ENCODE data around the gene IKBKE.

Gene IKBKE

GRCh38 chr1:206455666-206456344 is 14.5 kb upstream of the IKBKE start:
- no peak for DNase-seq

- DNase-seq: no peak
These were observed 13.5 kb upstream of the IKBKE start for GRCh38 chr1:206456577-206457370.

- no peak for DNase-seq
These were observed 12.7 kb upstream of the IKBKE start for GRCh38 chr1:206457408-206458120.

DNA sequence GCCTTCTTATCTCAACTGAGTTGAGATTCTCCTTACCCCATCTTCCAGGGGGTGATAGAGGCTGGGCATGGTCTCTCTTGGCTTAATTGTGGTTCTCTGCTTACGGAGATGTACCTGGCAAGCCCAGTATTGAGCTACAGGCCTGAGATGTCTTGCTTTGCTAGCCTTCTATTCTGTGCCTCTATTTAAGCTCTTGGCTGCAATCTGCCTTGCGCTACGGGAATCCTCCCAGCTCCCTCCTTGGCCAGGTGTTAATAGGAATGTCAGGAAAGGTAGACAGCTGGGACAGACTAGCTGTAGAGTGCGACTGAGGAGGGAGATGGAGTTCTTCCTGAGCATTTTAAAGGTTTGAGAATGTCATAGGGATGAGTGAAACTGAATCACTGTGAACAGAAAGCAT is 10.6 kb upstream of the IKBKE start:
- DNase-seq: no peak

GRCh38 chr1:206460836-206461426 is 9.3 kb upstream of the IKBKE start:
- DNase-seq: no peak

- DNase-seq: peak; percentile 62
These were observed 8.4 kb upstream of the IKBKE start for GRCh38 chr1:206461602-206462455.

DNA sequence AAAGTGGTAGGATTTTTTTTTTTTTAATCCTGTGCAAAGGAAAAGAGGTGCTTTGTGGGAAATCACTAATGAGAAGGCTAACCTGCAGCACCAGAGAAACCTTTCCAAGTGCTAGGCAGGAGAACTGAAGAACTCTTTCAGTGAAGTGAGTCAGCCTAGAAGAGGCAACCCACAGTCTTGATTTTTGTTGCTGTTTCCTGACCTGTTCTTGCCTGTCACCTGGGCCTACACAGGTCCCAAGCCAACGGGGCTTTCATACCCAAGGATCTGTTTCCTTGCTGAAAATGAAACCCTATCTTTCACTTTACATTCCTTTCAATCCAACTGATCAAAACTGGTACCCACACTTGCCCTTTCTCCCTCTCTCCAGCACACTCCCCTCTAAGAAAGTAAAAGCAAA is 7.1 kb upstream of the IKBKE start:
- no peak for DNase-seq

- DNase-seq: no peak
These were observed 6.4 kb upstream of the IKBKE start for GRCh38 chr1:206463911-206464310.

GRCh38 chr1:206464456-206464964 is 5.8 kb upstream of the IKBKE start:
- no peak for DNase-seq

DNA sequence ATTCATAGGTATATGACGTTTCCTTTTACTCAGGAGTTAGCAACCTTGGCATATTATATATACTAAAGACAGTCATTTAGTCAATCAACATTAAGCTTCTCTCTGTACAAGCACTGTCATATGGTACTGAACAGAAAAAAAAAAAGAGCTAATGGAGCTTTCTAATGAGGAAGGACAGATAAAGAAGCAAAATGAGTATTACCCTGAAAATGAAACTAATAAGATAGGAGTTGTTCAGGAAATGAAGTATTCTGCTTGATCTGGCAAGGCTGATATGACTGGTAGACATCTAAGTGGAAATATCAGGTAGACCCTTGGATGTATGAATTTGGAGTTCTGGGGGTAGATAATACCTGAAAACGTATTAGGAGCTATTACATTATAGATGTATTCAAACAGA is 4.3 kb upstream of the IKBKE start:
- no peak for DNase-seq

DNA sequence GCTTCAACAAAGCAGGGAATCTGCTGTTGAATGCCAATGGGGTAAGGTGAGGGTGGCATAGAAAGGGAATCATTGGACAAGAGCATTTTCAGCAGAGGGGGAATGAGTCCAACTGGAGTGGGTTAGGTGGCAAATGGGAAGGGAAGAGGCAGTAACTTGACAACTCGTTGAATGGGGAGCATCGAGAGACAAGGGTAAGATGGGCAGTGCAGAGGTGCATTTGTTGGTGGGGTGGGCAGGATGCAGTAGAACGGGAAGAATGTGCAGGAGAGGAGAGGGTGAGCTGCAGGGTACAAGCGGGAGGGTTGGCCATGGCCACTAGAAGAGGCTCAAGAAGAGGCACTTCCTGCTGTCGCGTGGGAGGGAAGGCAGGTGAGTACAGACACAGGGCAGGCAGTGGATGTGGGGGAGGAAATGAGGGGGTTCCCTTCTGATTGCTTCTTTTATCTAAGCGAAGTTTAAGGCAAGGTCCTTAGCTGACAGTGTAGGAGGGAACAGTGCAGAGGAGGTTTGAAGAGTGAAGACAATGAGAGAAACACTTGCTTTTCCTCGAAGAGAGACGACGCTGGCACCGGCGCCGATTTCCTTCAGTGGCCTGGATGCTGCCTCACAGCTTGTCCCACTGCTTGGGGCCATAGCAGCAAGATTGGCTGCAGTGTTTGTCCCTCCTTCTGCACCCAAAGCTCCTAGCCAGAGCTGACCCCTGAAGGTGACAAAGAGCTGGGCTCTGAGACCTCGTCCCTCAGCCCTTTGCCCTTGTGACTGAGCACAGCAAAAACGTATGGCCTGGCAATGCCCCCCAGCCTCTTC is 3.2 kb upstream of the IKBKE start:
- no peak for DNase-seq

DNA sequence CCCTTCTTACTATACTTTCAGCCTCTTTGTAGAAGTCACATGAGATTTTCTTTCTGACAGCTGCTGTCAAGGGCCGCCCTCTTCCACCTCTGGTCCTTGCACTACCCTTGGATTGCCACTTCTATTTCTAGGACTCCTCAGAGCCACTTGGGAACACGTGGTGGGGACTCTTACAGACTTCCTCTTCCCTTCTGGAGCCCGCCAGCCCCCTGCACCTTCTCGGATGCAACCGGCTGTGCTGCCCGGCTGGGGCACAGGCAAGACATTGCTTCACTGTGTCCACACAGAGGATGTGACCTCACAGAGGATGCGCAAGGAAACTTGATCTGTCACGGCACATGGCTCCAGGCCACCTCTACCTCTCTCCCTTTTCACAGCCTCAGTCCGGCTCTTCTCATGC is 2.4 kb upstream of the IKBKE start:
- DNase-seq: no peak

DNA sequence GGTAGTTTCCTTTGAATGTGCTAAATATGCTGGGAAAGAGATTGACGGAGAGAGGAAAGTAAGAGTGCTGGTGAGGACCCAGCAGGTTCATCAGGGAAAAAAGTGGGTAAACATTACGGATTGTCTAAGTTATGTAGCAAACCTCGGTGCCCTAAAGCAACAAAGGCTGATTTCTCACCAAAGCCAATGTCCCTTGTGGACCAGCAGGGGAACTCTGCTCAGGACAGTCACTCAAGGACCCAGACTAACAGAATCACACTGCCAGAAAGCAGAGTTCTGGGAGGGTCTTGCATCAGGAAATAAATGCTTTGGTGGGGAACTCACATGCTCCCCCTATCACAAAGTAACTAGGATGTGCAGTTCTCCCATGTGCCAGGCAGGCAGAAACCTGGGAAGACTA is 1.7 kb upstream of the IKBKE start:
- DNase-seq: no peak

- DNase-seq: peak; percentile 53
These were observed 804 bp upstream of the IKBKE start for GRCh38 chr1:206469411-206469932.

DNA sequence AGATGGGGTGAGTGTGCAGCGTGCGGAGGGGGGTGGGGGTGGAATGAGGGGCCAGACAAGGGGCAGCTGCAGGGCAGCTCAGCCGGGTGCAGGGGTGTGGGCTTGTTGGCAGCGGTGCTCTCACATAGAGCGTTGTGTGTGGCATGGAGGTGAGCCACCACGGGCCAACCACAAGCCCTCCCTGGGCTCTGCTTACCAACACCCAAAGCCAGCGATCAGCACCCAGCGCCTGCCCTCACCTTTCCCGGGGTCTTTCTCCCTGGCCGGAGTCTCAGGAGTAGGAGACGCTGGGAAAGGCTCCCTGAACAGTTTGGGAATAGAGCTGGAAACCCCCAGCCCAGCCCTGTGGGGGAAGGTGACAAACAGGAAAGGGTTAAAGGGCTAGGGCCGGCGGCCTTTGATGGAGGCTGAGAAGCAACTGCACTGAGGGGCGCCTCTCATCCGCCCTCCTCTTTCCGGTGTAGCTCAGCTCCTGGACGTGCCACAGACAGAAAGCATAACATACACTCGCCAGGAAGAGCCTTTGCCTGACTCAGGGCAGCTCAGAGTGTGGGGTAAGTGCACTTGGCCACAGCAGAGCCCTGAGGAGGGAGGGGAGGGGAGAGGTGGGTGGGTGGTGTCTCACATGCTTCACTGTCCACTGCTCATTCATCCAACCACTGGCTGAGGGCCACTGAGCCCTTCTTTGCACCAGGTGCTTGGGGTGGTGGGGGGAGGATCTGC is 577 bp downstream of the IKBKE start:
- DNase-seq: peak; percentile 41

- no peak for DNase-seq
These were observed 1.1 kb downstream of the IKBKE start for GRCh38 chr1:206471415-206471801.

GRCh38 chr1:206472024-206472423 is 1.7 kb downstream of the IKBKE start:
- DNase-seq: no peak

GRCh38 chr1:206472454-206472853 is 2.2 kb downstream of the IKBKE start:
- DNase-seq: peak; percentile 22

DNA sequence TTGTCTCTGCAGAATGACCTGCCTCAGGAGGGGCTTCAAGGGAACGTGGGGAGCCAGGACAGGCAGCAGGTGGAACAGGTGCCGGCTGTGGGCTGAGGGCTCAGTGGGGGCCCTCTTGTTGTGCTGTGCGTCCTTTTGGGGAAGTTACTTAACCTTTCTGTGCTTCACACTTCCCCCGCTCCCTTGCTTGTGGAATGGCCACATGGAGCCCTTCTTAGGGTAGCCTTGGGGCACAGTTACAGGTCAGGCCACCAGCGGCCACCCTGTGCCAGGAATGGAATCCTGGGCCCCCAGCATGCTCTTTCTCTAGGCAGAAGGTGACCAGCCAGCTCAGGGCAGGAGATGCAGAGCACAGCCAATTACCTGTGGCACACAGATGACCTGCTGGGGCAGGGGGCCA is 2.6 kb downstream of the IKBKE start:
- DNase-seq: no peak

- DNase-seq: no peak
These were observed 5.8 kb downstream of the IKBKE start for GRCh38 chr1:206476058-206476457.

- no peak for DNase-seq
These were observed 6.3 kb downstream of the IKBKE start for GRCh38 chr1:206476591-206476990.

All from stimulated activated CD4-positive, alpha-beta T cell treated with anti-CD3 and anti-CD28 coated beads, Interleukin-4, amount 100 ng/mL, for 1 hour (primary cell).